Measurements from ENCODE around the gene RBM47. TPM values are rescaled to one million over a fixed set of nuclear protein-coding genes. Genes with fewer than 3 reads are reported as not detected.
"Not testable (repeated sequence)": the region's sequence is repeated elsewhere in the genome, so short reads cannot be mapped to it uniquely, and the experiment has no call there.

The RBM47 gene
- total RNA-seq, 2 experiments from 2014 or later = 1.7 to 2.6 TPM

GRCh38 chr4:40417941-40418340, 211.7 kb downstream of the RBM47 start:
- Mint-ChIP-seq H3K27ac (no peak overlapping the region), H3K27me3 (no peaks in the 10 kb centered on the region), H3K4me3 (no peak overlapping the region), H3K36me3 (no peaks in the 10 kb centered on the region), H3K9me3 (peaks cover 9% of the 10 kb centered on the region), H3K4me1 (ENCODE audit: low read depth) (no peaks in the 10 kb centered on the region)
- no peak for DNase-seq
- intact Hi-C loops (cut with micrococcal nuclease) = no loop called here
- POLR2A ChIA-PET = no interaction called here
- CTCF ChIA-PET = interaction anchor here (0.8 kb wide), 1 partner anchor 14 kb away, joined by 3 read pairs; no protein-coding TSS in a partner anchor

- Mint-ChIP-seq H3K4me3 (no peak overlapping the region), H3K4me1 (ENCODE audit: low read depth) (no peaks in the 10 kb centered on the region), H3K9me3 (peaks cover 9% of the 10 kb centered on the region), H3K27me3 (peaks cover 2% of the 10 kb centered on the region), H3K36me3 (no peaks in the 10 kb centered on the region), H3K27ac (no peak overlapping the region)
- CTCF ChIA-PET = interaction anchor here (0.6 kb wide), 1 partner anchor 1033 kb away, joined by 3 read pairs; no protein-coding TSS in a partner anchor
- POLR2A ChIA-PET = no interaction called here
- intact Hi-C loops (cut with micrococcal nuclease) = no loop called here
- no peak for DNase-seq
Measured at GRCh38 chr4:40414673-40415072, 215.0 kb downstream of the RBM47 start.

GRCh38 chr4:40412866-40413795, 216.5 kb downstream of the RBM47 start:
- ChIA-PET CTCF (no interaction called here), POLR2A (no interaction called here)
- no peak overlapping the region for H3K4me3 Mint-ChIP-seq
- no peak for DNase-seq
- H3K9me3 Mint-ChIP-seq = peaks cover under 1% of the 10 kb centered on the region
- H3K36me3 Mint-ChIP-seq = no peaks in the 10 kb centered on the region
- no peak overlapping the region for H3K27ac Mint-ChIP-seq
- peaks cover 2% of the 10 kb centered on the region for H3K27me3 Mint-ChIP-seq
- H3K4me1 Mint-ChIP-seq (ENCODE audit: low read depth) = no peaks in the 10 kb centered on the region
- intact Hi-C loops (cut with micrococcal nuclease) = no loop called here

GRCh38 chr4:40412388-40412787, 217.3 kb downstream of the RBM47 start:
- intact Hi-C loops (cut with micrococcal nuclease) = no loop called here
- Mint-ChIP-seq H3K9me3 (peaks cover 5% of the 10 kb centered on the region), H3K4me1 (ENCODE audit: low read depth) (no peaks in the 10 kb centered on the region), H3K36me3 (peaks cover 5% of the 10 kb centered on the region), H3K4me3 (no peak overlapping the region), H3K27me3 (peaks cover 2% of the 10 kb centered on the region), H3K27ac (no peak overlapping the region)
- CTCF ChIA-PET = no interaction called here
- DNase-seq = no peak
- POLR2A ChIA-PET = no interaction called here

GRCh38 chr4:40409835-40410234, 219.8 kb downstream of the RBM47 start:
- H3K27ac Mint-ChIP-seq = no peak overlapping the region
- intact Hi-C loops (cut with micrococcal nuclease) = no loop called here

GRCh38 chr4:40407468-40407867, 222.2 kb downstream of the RBM47 start:
- H3K27ac Mint-ChIP-seq; H3K4me3 Mint-ChIP-seq; H3K27me3 Mint-ChIP-seq; H3K36me3 Mint-ChIP-seq; POLR2A ChIA-PET; H3K4me1 Mint-ChIP-seq (ENCODE audit: low read depth); CTCF ChIA-PET; intact Hi-C loops (cut with micrococcal nuclease); DNase-seq: not testable (repeated sequence)
- peaks cover 17% of the 10 kb centered on the region for H3K9me3 Mint-ChIP-seq

More at GRCh38 chr4:40409835-40410234, 219.8 kb downstream of the RBM47 start:
- Mint-ChIP-seq H3K36me3 (peaks cover 9% of the 10 kb centered on the region), H3K4me1 (ENCODE audit: low read depth) (no peaks in the 10 kb centered on the region), H3K27me3 (peaks cover 4% of the 10 kb centered on the region), H3K4me3 (no peak overlapping the region), H3K9me3 (peaks cover 17% of the 10 kb centered on the region)
- ChIA-PET POLR2A (no interaction called here), CTCF (no interaction called here)
- no peak for DNase-seq

GRCh38 chr4:40406340-40406739, 223.3 kb downstream of the RBM47 start:
- ChIA-PET CTCF (no interaction called here), POLR2A (no interaction called here)
- Mint-ChIP-seq H3K27me3 (peaks cover 4% of the 10 kb centered on the region), H3K36me3 (peaks cover 9% of the 10 kb centered on the region), H3K4me1 (ENCODE audit: low read depth) (no peaks in the 10 kb centered on the region), H3K4me3 (no peak overlapping the region), H3K27ac (no peak overlapping the region), H3K9me3 (peaks cover 17% of the 10 kb centered on the region)
- intact Hi-C loops (cut with micrococcal nuclease) = no loop called here
- no peak for DNase-seq

GRCh38 chr4:40405193-40405592, 224.5 kb downstream of the RBM47 start:
- Mint-ChIP-seq H3K36me3 (peaks cover 9% of the 10 kb centered on the region), H3K27me3 (peaks cover 3% of the 10 kb centered on the region), H3K9me3 (peaks cover 17% of the 10 kb centered on the region), H3K4me1 (ENCODE audit: low read depth) (no peaks in the 10 kb centered on the region), H3K27ac (no peak overlapping the region), H3K4me3 (no peak overlapping the region)
- ChIA-PET CTCF (interaction anchor here (1.0 kb wide), 1 partner anchor 12 kb away, joined by 3 read pairs; no protein-coding TSS in a partner anchor), POLR2A (no interaction called here)
- no peak for DNase-seq
- intact Hi-C loops (cut with micrococcal nuclease) = no loop called here

- Mint-ChIP-seq H3K4me1 (ENCODE audit: low read depth) (no peaks in the 10 kb centered on the region), H3K4me3 (no peak overlapping the region), H3K27ac (no peak overlapping the region), H3K27me3 (peaks cover 3% of the 10 kb centered on the region), H3K36me3 (peaks cover 9% of the 10 kb centered on the region), H3K9me3 (peaks cover 17% of the 10 kb centered on the region)
- no peak for DNase-seq
- intact Hi-C loops (cut with micrococcal nuclease) = no loop called here
- POLR2A ChIA-PET = no interaction called here
- CTCF ChIA-PET = no interaction called here
Measured at GRCh38 chr4:40403081-40403480, 226.6 kb downstream of the RBM47 start.

- ChIA-PET CTCF (no interaction called here), POLR2A (no interaction called here)
- Mint-ChIP-seq H3K9me3 (peaks cover 14% of the 10 kb centered on the region), H3K27me3 (peaks cover 3% of the 10 kb centered on the region), H3K4me3 (no peak overlapping the region), H3K36me3 (peaks cover 6% of the 10 kb centered on the region), H3K27ac (no peak overlapping the region), H3K4me1 (ENCODE audit: low read depth) (no peaks in the 10 kb centered on the region)
- no peak for DNase-seq
- intact Hi-C loops (cut with micrococcal nuclease) = no loop called here
Measured at GRCh38 chr4:40402556-40402955, 227.1 kb downstream of the RBM47 start.

GRCh38 chr4:40401631-40402030, 228.0 kb downstream of the RBM47 start:
- intact Hi-C loops (cut with micrococcal nuclease) = no loop called here
- Mint-ChIP-seq H3K27ac (no peak overlapping the region), H3K9me3 (peaks cover 6% of the 10 kb centered on the region), H3K36me3 (peaks cover 4% of the 10 kb centered on the region), H3K27me3 (no peaks in the 10 kb centered on the region), H3K4me1 (ENCODE audit: low read depth) (no peaks in the 10 kb centered on the region), H3K4me3 (no peak overlapping the region)
- ChIA-PET POLR2A (no interaction called here), CTCF (no interaction called here)
- no peak for DNase-seq

GRCh38 chr4:40401096-40401495, 228.6 kb downstream of the RBM47 start:
- Mint-ChIP-seq H3K36me3 (peaks cover 1% of the 10 kb centered on the region), H3K4me3 (no peak overlapping the region), H3K27ac (no peak overlapping the region), H3K9me3 (peaks cover under 1% of the 10 kb centered on the region), H3K27me3 (no peaks in the 10 kb centered on the region), H3K4me1 (ENCODE audit: low read depth) (no peaks in the 10 kb centered on the region)
- intact Hi-C loops (cut with micrococcal nuclease) = no loop called here
- ChIA-PET CTCF (no interaction called here), POLR2A (no interaction called here)
- no peak for DNase-seq

GRCh38 chr4:40399578-40399977, 230.1 kb downstream of the RBM47 start:
- POLR2A ChIA-PET = no interaction called here
- Mint-ChIP-seq H3K36me3 (no peaks in the 10 kb centered on the region), H3K4me1 (ENCODE audit: low read depth) (no peaks in the 10 kb centered on the region), H3K27ac (no peak overlapping the region), H3K27me3 (no peaks in the 10 kb centered on the region), H3K9me3 (no peaks in the 10 kb centered on the region), H3K4me3 (no peak overlapping the region)
- intact Hi-C loops (cut with micrococcal nuclease) = no loop called here
- no peak for DNase-seq
- CTCF ChIA-PET = interaction anchor here (0.6 kb wide), 1 partner anchor 34 kb away, joined by 4 read pairs; no protein-coding TSS in a partner anchor

All from activated CD4-positive, alpha-beta memory T cell treated with anti-CD3 and anti-CD28 coated beads for 36 hours (primary cell).